HG03159 (cell line): Measurements from ENCODE around the gene COASY.
"Not testable (repeated sequence)": the region's sequence is repeated elsewhere in the genome, so short reads cannot be mapped to it uniquely, and the experiment has no call there.

Source experiments
- ATAC-seq: cut with Tn5 transposase; IDR thresholded peaks from one replicate; pipeline ENCODE4 v1.9.1; 2021; ENCODE audit warnings: mild to moderate bottlenecking, moderate library complexity; ENCODE audit not compliant: unreplicated experiment

COASY gene

GRCh38 chr17:42552736-42553135, 9.2 kb upstream of the COASY start, which contains the start of gene HSD17B1:
HSD17B1 (plus strand) TSS chr17:42552923; CDS start chr17:42552934, 11 bp downstream.
- not testable (repeated sequence) for ATAC-seq

GRCh38 chr17:42553161-42553818, 8.7 kb upstream of the COASY start:
- ATAC-seq, result no peak

- no peak for ATAC-seq
Measured at GRCh38 chr17:42553866-42554249, 8.1 kb upstream of the COASY start.

GRCh38 chr17:42554250-42555121, 7.5 kb upstream of the COASY start:
- peak; percentile 78 for ATAC-seq

- no peak for ATAC-seq
Measured at GRCh38 chr17:42555122-42555622, 6.8 kb upstream of the COASY start.

- not testable (repeated sequence) for ATAC-seq
Measured at GRCh38 chr17:42555961-42556617, 5.9 kb upstream of the COASY start.

- no peak for ATAC-seq
Measured at GRCh38 chr17:42559075-42559474, 2.9 kb upstream of the COASY start.

- no peak for ATAC-seq
Measured at GRCh38 chr17:42560246-42560645, 1.7 kb upstream of the COASY start.

GRCh38 chr17:42562388-42563142, 617 bp downstream of the COASY start:
- ATAC-seq, result no peak

- no peak for ATAC-seq
Measured at GRCh38 chr17:42563143-42563509, 1.2 kb downstream of the COASY start.

GRCh38 chr17:42563543-42563942, 1.6 kb downstream of the COASY start:
- ATAC-seq, result no peak

GRCh38 chr17:42563950-42564349, 2.0 kb downstream of the COASY start:
- no peak for ATAC-seq

- no peak for ATAC-seq
Measured at GRCh38 chr17:42564815-42565522, 3.0 kb downstream of the COASY start.

GRCh38 chr17:42565523-42566214, 3.7 kb downstream of the COASY start:
- ATAC-seq, result no peak

- ATAC-seq, result no peak
Measured at GRCh38 chr17:42566215-42566882, 4.4 kb downstream of the COASY start.

- peak; percentile 59 for ATAC-seq
Measured at GRCh38 chr17:42566883-42567573, 5.1 kb downstream of the COASY start, which contains the start of gene MLX. MLX (plus strand) TSS chr17:42567100; CDS start chr17:42567125, 25 bp downstream.

GRCh38 chr17:42568341-42569111, 6.6 kb downstream of the COASY start:
- ATAC-seq, result no peak
